ENCODE results near the gene OR4D1.

- TF ChIP-seq CTCF (IDR thresholded peaks at IDR 0.05; ENCODE audit: insufficient read depth, low read length, poor library complexity, severe bottlenecking) (no peak), EZH2phosphoT487 (conservative IDR thresholded peaks at IDR 0.05; ENCODE audit: low read length) (no peak)
Observed at GRCh38 chr17:58156839-58157803, 8.9 kb downstream of the OR4D1 start.
